GM12878 (cell line): Measurements from ENCODE around the gene TRAF3. TPM values are rescaled to one million over a fixed set of nuclear protein-coding genes. Genes with fewer than 3 reads are reported as not detected.
A peak's percentile ranks its signal among the peaks of the same experiment; 100 is the strongest.

Experiments used
- CTCF ChIP-seq, 3 experiments: IDR thresholded peaks in 2 of 3; conservative IDR thresholded peaks in 1 of 3; 2 replicates each; pipeline ENCODE4 v1.5.1; 2011; ENCODE audit warnings: low read depth in 3 of 3, low read length in 3 of 3, mild to moderate bottlenecking in 3 of 3, control low read depth in 2 of 3, moderate library complexity in 2 of 3, inconsistent platforms in 1 of 3, mixed read lengths in 1 of 3; ENCODE audit not compliant: control insufficient read depth in 2 of 3, insufficient read depth in 1 of 3; ENCODE audit errors: extremely low read depth in 1 of 3
- FOXK2 ChIP-seq: fragments of 450-650 bp; IDR thresholded peaks from 2 replicates; pipeline ENCODE4 v1.6.1; 2017; ENCODE audit warnings: mild to moderate bottlenecking, moderate library complexity
- KDM1A ChIP-seq: fragments of 200-600 bp; sonication (generic); IDR thresholded peaks from 2 replicates; pipeline ENCODE4 v1.6.1; 2016; ENCODE audit warnings: borderline replicate concordance
- NFYA ChIP-seq: IDR thresholded peaks from 2 replicates; pipeline ENCODE4 v1.6.1; 2011; ENCODE audit warnings: low read depth, mild to moderate bottlenecking, low read length, improper control_type of control experiment, borderline replicate concordance
- NR2C1 ChIP-seq: fragments of 450-650 bp; IDR thresholded peaks from 2 replicates; pipeline ENCODE4 v1.6.1; 2017; ENCODE audit warnings: antibody characterized with exemption, mild to moderate bottlenecking, moderate library complexity
- POLR2AphosphoS2 ChIP-seq: IDR thresholded peaks from 2 replicates; pipeline ENCODE4 v1.6.1; 2011; ENCODE audit warnings: low read depth, mild to moderate bottlenecking, low read length, improper control_type of control experiment, moderate library complexity
- RAD21 ChIP-seq: IDR thresholded peaks from 2 replicates; pipeline ENCODE4 v1.6.1; 2011; ENCODE audit warnings: mild to moderate bottlenecking, low read depth, low read length, moderate library complexity; ENCODE audit not compliant: insufficient read depth
- STAT1 ChIP-seq: fragments of 450-650 bp; conservative IDR thresholded peaks from 2 replicates; pipeline ENCODE4 v1.6.1; 2014; ENCODE audit warnings: antibody characterized with exemption, mild to moderate bottlenecking
- ZZZ3 ChIP-seq: IDR thresholded peaks from 2 replicates; pipeline ENCODE4 v1.6.1; 2011; ENCODE audit warnings: low read depth; ENCODE audit not compliant: control insufficient read depth, insufficient read length
- polyA plus RNA-seq, 11 experiments: library from polyadenylated mRNA; depleted of rRNA in 4 of 11; unstranded in 6 of 11; stranded (reverse) in 5 of 11; fragments of >200 nt; fragmentation: Nextera tagmentation in 4 of 11; fragmentation: Illumina TruSeq in 1 of 11; extraction: Ambion mirVana in 4 of 11; extraction: Trizol in 1 of 11; gene quantifications; 1 replicate in 1 of 11; 2 replicates in 10 of 11; pipeline versions ENCODE4 v1.2.1 to v1.2.3, GENCODE V29; 2011 to 2016; ENCODE audit warnings: inconsistent platforms in 2 of 11, missing spikeins in 2 of 11, low read depth in 1 of 11
- total RNA-seq, 4 experiments: library from RNA; depleted of rRNA in 3 of 4; stranded (reverse); fragments of >200 nt in 3 of 4; fragmentation: Illumina TruSeq in 1 of 4; extraction: Trizol in 1 of 4; gene quantifications; 2 replicates each; pipeline versions ENCODE4 v1.2.1 to v1.2.3, GENCODE V29; 2013 to 2021

Gene TRAF3
- total and polyA plus RNA-seq, 10 of the 15 experiments (the other 5 are each of a cell fraction or from before 2014, with no cell fraction given): 3.0 to 70.1 (median 36.5) TPM

- no peak for TF ChIP-seq NR2C1
- no peak for TF ChIP-seq STAT1
- TF ChIP-seq CTCF (IDR thresholded peaks at IDR 0.05 in 2 of 3, conservative IDR thresholded peaks at IDR 0.05 in 1 of 3; ENCODE audit: control insufficient read depth in 2 of 3, extremely low read depth in 1 of 3, insufficient read depth in 1 of 3, low read depth in 3 of 3, low read length in 3 of 3): peak; percentile 28 to 38 (median 30); a peak in 4 of 6 replicates
- no peak for TF ChIP-seq FOXK2
- TF ChIP-seq RAD21: peak; percentile 55
- TF ChIP-seq ZZZ3: no peak
- no peak for TF ChIP-seq NFYA
- no peak for TF ChIP-seq POLR2AphosphoS2
- no peak for TF ChIP-seq KDM1A
These were observed 4.3 kb upstream of the TRAF3 start (continued) for GRCh38 chr14:102772781-102773570.
